ENCODE data around the gene EFNA5. TPM values are rescaled to one million over a fixed set of nuclear protein-coding genes. Genes with fewer than 3 reads are reported as not detected.

EFNA5 gene
- total RNA-seq, 1 donor from 2014 or later: 38.9 TPM

GRCh38 chr5:107696498-107696897, 25.8 kb upstream of the EFNA5 start:
- no peak for TF ChIP-seq CTCF (IDR thresholded peaks at IDR 0.05)
- peaks cover 6% of the 10 kb centered on the region for H3K36me3 Mint-ChIP-seq (ENCODE audit: low read depth)
- no peaks in the 10 kb centered on the region for H3K27me3 Mint-ChIP-seq (ENCODE audit: low read depth)
- peaks cover 16% of the 10 kb centered on the region for H3K4me1 Mint-ChIP-seq (ENCODE audit: low read depth)
- no peak for DNase-seq (ENCODE audit: low spot score)
- H3K27ac Mint-ChIP-seq (ENCODE audit: unreplicated experiment): no peak overlapping the region
- H3K9me3 Mint-ChIP-seq (ENCODE audit: low read depth): peaks cover 21% of the 10 kb centered on the region
- H3K4me3 Mint-ChIP-seq (ENCODE audit: unreplicated experiment): no peak overlapping the region

GRCh38 chr5:107696080-107696479, 25.3 kb upstream of the EFNA5 start:
- Mint-ChIP-seq H3K27me3 (ENCODE audit: low read depth) (no peaks in the 10 kb centered on the region), H3K9me3 (ENCODE audit: low read depth) (peaks cover 22% of the 10 kb centered on the region), H3K4me3 (ENCODE audit: unreplicated experiment) (no peak overlapping the region), H3K27ac (ENCODE audit: unreplicated experiment) (no peak overlapping the region), H3K4me1 (ENCODE audit: low read depth) (peaks cover 16% of the 10 kb centered on the region), H3K36me3 (ENCODE audit: low read depth) (peaks cover 6% of the 10 kb centered on the region)
- no peak for TF ChIP-seq CTCF (IDR thresholded peaks at IDR 0.05)
- DNase-seq (ENCODE audit: low spot score): no peak

- DNase-seq (ENCODE audit: low spot score): no peak
- Mint-ChIP-seq H3K27ac (ENCODE audit: unreplicated experiment) (no peak overlapping the region), H3K4me1 (ENCODE audit: low read depth) (no peaks in the 10 kb centered on the region), H3K9me3 (ENCODE audit: low read depth) (peaks cover 12% of the 10 kb centered on the region), H3K27me3 (ENCODE audit: low read depth) (no peaks in the 10 kb centered on the region), H3K4me3 (ENCODE audit: unreplicated experiment) (no peak overlapping the region), H3K36me3 (ENCODE audit: low read depth) (peaks cover 6% of the 10 kb centered on the region)
- TF ChIP-seq CTCF (IDR thresholded peaks at IDR 0.05): no peak
These were observed 17.2 kb upstream of the EFNA5 start for GRCh38 chr5:107687937-107688336.

GRCh38 chr5:107687404-107687803, 16.7 kb upstream of the EFNA5 start:
- H3K4me1 Mint-ChIP-seq (ENCODE audit: low read depth): no peaks in the 10 kb centered on the region
- no peak overlapping the region for H3K4me3 Mint-ChIP-seq (ENCODE audit: unreplicated experiment)
- no peak for DNase-seq (ENCODE audit: low spot score)
- peaks cover 10% of the 10 kb centered on the region for H3K9me3 Mint-ChIP-seq (ENCODE audit: low read depth)
- no peaks in the 10 kb centered on the region for H3K27me3 Mint-ChIP-seq (ENCODE audit: low read depth)
- H3K36me3 Mint-ChIP-seq (ENCODE audit: low read depth): peaks cover 6% of the 10 kb centered on the region
- H3K27ac Mint-ChIP-seq (ENCODE audit: unreplicated experiment): no peak overlapping the region
- TF ChIP-seq CTCF (IDR thresholded peaks at IDR 0.05): no peak

GRCh38 chr5:107682533-107682932, 11.8 kb upstream of the EFNA5 start:
- Mint-ChIP-seq H3K36me3 (ENCODE audit: low read depth) (no peaks in the 10 kb centered on the region), H3K4me1 (ENCODE audit: low read depth) (no peaks in the 10 kb centered on the region), H3K4me3 (ENCODE audit: unreplicated experiment) (no peak overlapping the region), H3K27ac (ENCODE audit: unreplicated experiment) (no peak overlapping the region), H3K9me3 (ENCODE audit: low read depth) (no peaks in the 10 kb centered on the region), H3K27me3 (ENCODE audit: low read depth) (no peaks in the 10 kb centered on the region)
- TF ChIP-seq CTCF (IDR thresholded peaks at IDR 0.05): no peak
- DNase-seq (ENCODE audit: low spot score): no peak
